SK-N-MC (cell line): ENCODE measurements around the gene SOX5.

ENCODE experiments used
- EZH2 ChIP-seq: fragments of 200-600 bp; sonication (generic); IDR thresholded peaks from one replicate; pipeline ENCODE4 v1.6.1; 2017; ENCODE audit warnings: antibody characterized with exemption
- FOXP2 ChIP-seq: optimal IDR thresholded peaks from 2 replicates; pipeline ENCODE3; 2011; ENCODE audit warnings: mild to moderate bottlenecking, moderate library complexity; ENCODE audit not compliant: insufficient read depth; ENCODE audit errors: extremely low read length, control extremely low read depth

GRCh38 chr12:23954332-23954731 is 4.9 kb upstream of the SOX5 start:
- TF ChIP-seq EZH2 (no peak), FOXP2 (no peak)
